ENCODE measurements around the gene SLC13A4. TPM values are rescaled to one million over a fixed set of nuclear protein-coding genes. Genes with fewer than 3 reads are reported as not detected.
A peak's percentile ranks its signal among the peaks of the same experiment; 100 is the strongest.

SLC13A4 gene
- total RNA-seq, 1 donor from 2014 or later, result not detected

- DNase-seq (ENCODE audit: low spot score), result no peak
- H3K36me3 Mint-ChIP-seq (ENCODE audit: low read depth, unreplicated experiment), result no peaks in the 10 kb centered on the region
- peaks cover 40% of the 10 kb centered on the region for H3K4me1 Mint-ChIP-seq (ENCODE audit: unreplicated experiment)
- H3K27ac Mint-ChIP-seq (ENCODE audit: unreplicated experiment), result peak overlapping the region; percentile 73
- H3K4me3 Mint-ChIP-seq (ENCODE audit: unreplicated experiment), result no peak overlapping the region
- H3K9me3 Mint-ChIP-seq (ENCODE audit: unreplicated experiment), result no peaks in the 10 kb centered on the region
- TF ChIP-seq CTCF (IDR thresholded peaks at IDR 0.05; ENCODE audit: unreplicated experiment), result no peak
- peaks cover 3% of the 10 kb centered on the region for H3K27me3 Mint-ChIP-seq (ENCODE audit: unreplicated experiment)
Observed at GRCh38 chr7:135712182-135712782, 15.7 kb downstream of the SLC13A4 start.

- Mint-ChIP-seq H3K36me3 (ENCODE audit: low read depth, unreplicated experiment) (no peaks in the 10 kb centered on the region), H3K27ac (ENCODE audit: unreplicated experiment) (no peak overlapping the region), H3K4me1 (ENCODE audit: unreplicated experiment) (peaks cover 45% of the 10 kb centered on the region), H3K27me3 (ENCODE audit: unreplicated experiment) (peaks cover 3% of the 10 kb centered on the region), H3K9me3 (ENCODE audit: unreplicated experiment) (no peaks in the 10 kb centered on the region), H3K4me3 (ENCODE audit: unreplicated experiment) (no peak overlapping the region)
- TF ChIP-seq CTCF (IDR thresholded peaks at IDR 0.05; ENCODE audit: unreplicated experiment), result no peak
- DNase-seq (ENCODE audit: low spot score), result no peak
Observed at GRCh38 chr7:135711139-135711469, 16.9 kb downstream of the SLC13A4 start.

- no peak for DNase-seq (ENCODE audit: low spot score)
- peak; percentile 92 for TF ChIP-seq CTCF (IDR thresholded peaks at IDR 0.05; ENCODE audit: unreplicated experiment)
- H3K9me3 Mint-ChIP-seq (ENCODE audit: unreplicated experiment), result no peaks in the 10 kb centered on the region
- no peaks in the 10 kb centered on the region for H3K36me3 Mint-ChIP-seq (ENCODE audit: low read depth, unreplicated experiment)
- H3K27me3 Mint-ChIP-seq (ENCODE audit: unreplicated experiment), result peaks cover 3% of the 10 kb centered on the region
- no peak overlapping the region for H3K27ac Mint-ChIP-seq (ENCODE audit: unreplicated experiment)
- H3K4me1 Mint-ChIP-seq (ENCODE audit: unreplicated experiment), result peaks cover 47% of the 10 kb centered on the region
- H3K4me3 Mint-ChIP-seq (ENCODE audit: unreplicated experiment), result no peak overlapping the region
Observed at GRCh38 chr7:135710417-135711138, 17.4 kb downstream of the SLC13A4 start.

- H3K4me1 Mint-ChIP-seq (ENCODE audit: unreplicated experiment), result peaks cover 49% of the 10 kb centered on the region
- H3K27ac Mint-ChIP-seq (ENCODE audit: unreplicated experiment), result no peak overlapping the region
- H3K36me3 Mint-ChIP-seq (ENCODE audit: low read depth, unreplicated experiment), result no peaks in the 10 kb centered on the region
- no peak overlapping the region for H3K4me3 Mint-ChIP-seq (ENCODE audit: unreplicated experiment)
- peaks cover 3% of the 10 kb centered on the region for H3K27me3 Mint-ChIP-seq (ENCODE audit: unreplicated experiment)
- no peak for DNase-seq (ENCODE audit: low spot score)
- H3K9me3 Mint-ChIP-seq (ENCODE audit: unreplicated experiment), result no peaks in the 10 kb centered on the region
- no peak for TF ChIP-seq CTCF (IDR thresholded peaks at IDR 0.05; ENCODE audit: unreplicated experiment)
Observed at GRCh38 chr7:135709508-135709907, 18.5 kb downstream of the SLC13A4 start.

GRCh38 chr7:135708041-135708440 lies 19.9 kb downstream of the SLC13A4 start:
- Mint-ChIP-seq H3K4me3 (ENCODE audit: unreplicated experiment) (no peak overlapping the region), H3K27ac (ENCODE audit: unreplicated experiment) (peak overlapping the region; percentile 74), H3K36me3 (ENCODE audit: low read depth, unreplicated experiment) (no peaks in the 10 kb centered on the region), H3K27me3 (ENCODE audit: unreplicated experiment) (peaks cover 4% of the 10 kb centered on the region), H3K9me3 (ENCODE audit: unreplicated experiment) (no peaks in the 10 kb centered on the region), H3K4me1 (ENCODE audit: unreplicated experiment) (peaks cover 47% of the 10 kb centered on the region)
- TF ChIP-seq CTCF (IDR thresholded peaks at IDR 0.05; ENCODE audit: unreplicated experiment), result no peak
- DNase-seq (ENCODE audit: low spot score), result no peak
